Natural killer cell (primary cell): ENCODE measurements around the gene RFX7. TPM values are rescaled to one million over a fixed set of nuclear protein-coding genes. Genes with fewer than 3 reads are reported as not detected.
A peak's percentile ranks its signal among the peaks of the same experiment; 100 is the strongest.

Experiments used
- ATAC-seq, 3 donors: fragments of 150-1000 bp in 2 of 3; fragments of 200-7000 bp in 1 of 3; cut with Tn5 transposase; 1 replicate in 1 of 3; 2 replicates in 2 of 3; pipeline ENCODE4 v1.10.0; 2021; ENCODE audit warnings: mild to moderate bottlenecking in 2 of 3, moderate library complexity in 2 of 3
- DNase-seq, 2 donors: peaks; one replicate each; pipeline versions ENCODE4 v3.0.0 to v3.0.0-alpha.2; 2013 to 2021; ENCODE audit warnings: mixed read lengths in 1 of 2
- H3K27ac ChIP-seq: one replicate; pipeline ENCODE4 v1.5.1; 2013; ENCODE audit warnings: mild to moderate bottlenecking, low read length
- H3K27me3 ChIP-seq: one replicate; pipeline ENCODE4 v1.6.1; 2013; ENCODE audit warnings: low read length; ENCODE audit not compliant: control insufficient read depth, insufficient read depth
- H3K36me3 ChIP-seq: one replicate; pipeline ENCODE4 v1.6.1; 2013; ENCODE audit warnings: low read length; ENCODE audit not compliant: control insufficient read depth, insufficient read depth
- H3K4me1 ChIP-seq: one replicate; pipeline ENCODE4 v1.6.1; 2013; ENCODE audit warnings: low read length; ENCODE audit not compliant: control insufficient read depth, insufficient read depth
- H3K4me3 ChIP-seq: one replicate; pipeline ENCODE4 v1.5.1; 2013; ENCODE audit warnings: low read length
- H3K9me3 ChIP-seq: one replicate; pipeline ENCODE4 v1.6.1; 2013; ENCODE audit warnings: low read length; ENCODE audit not compliant: control insufficient read depth, insufficient read depth
- H3K27ac Mint-ChIP-seq, 2 donors: one replicate each; pipeline ENCODE4 v1.8.0; 2022; ENCODE audit warnings: mild to moderate bottlenecking in 2 of 2, mixed read lengths in 2 of 2, moderate library complexity in 1 of 2
- H3K27me3 Mint-ChIP-seq, 2 donors: one replicate each; pipeline ENCODE4 v1.8.0; 2022; ENCODE audit warnings: low read depth in 2 of 2, mixed read lengths in 2 of 2
- H3K36me3 Mint-ChIP-seq: one replicate; pipeline ENCODE4 v1.8.0; 2022; ENCODE audit warnings: mixed read lengths
- H3K4me1 Mint-ChIP-seq, 2 donors: one replicate each; pipeline ENCODE4 v1.8.0; 2022; ENCODE audit warnings: mixed read lengths in 2 of 2
- H3K4me3 Mint-ChIP-seq: one replicate; pipeline ENCODE4 v1.8.0; 2022; ENCODE audit warnings: mild to moderate bottlenecking, moderate library complexity, mixed read lengths
- H3K9me3 Mint-ChIP-seq, 2 donors: one replicate each; pipeline ENCODE4 v1.8.0; 2022; ENCODE audit warnings: mixed read lengths in 2 of 2
- CTCF ChIP-seq: fragments of 200-600 bp; IDR thresholded peaks from one replicate; pipeline ENCODE4 v1.8.0; 2022; ENCODE audit warnings: antibody characterized with exemption
- WGBS: methylation state at CpG from one replicate; pipeline ENCODE4 v1.1.7; 2013; ENCODE audit warnings: missing lambda C conversion rate; ENCODE audit not compliant: insufficient coverage; 5-methylcytosine and 5-hydroxymethylcytosine counted together
- intact Hi-C: fragments of 100-400 bp; cut with micrococcal nuclease; formaldehyde crosslinking; loops from one replicate; pipeline ENCODE4 v1.14.2; 2022
- total RNA-seq, 4 donors: library from RNA; stranded (reverse); fragments of 120-200 nt in 1 of 4; gene quantifications; one replicate each; pipeline versions ENCODE4 v1.2.3 to v1.2.4, GENCODE V29; 2013 to 2022

Gene RFX7
- total RNA-seq, 3 donors from 2014 or later (not counting 1 experiment from before 2014, with no cell fraction given) = 25.0 to 37.4 (median 33.8) TPM

- H3K4me1 Mint-ChIP-seq = peaks cover 37 to 49% of the 10 kb centered on the region in 2 donors
Measured at GRCh38 chr15:56176996-56177395, 66.7 kb downstream of the RFX7 start.

GRCh38 chr15:56175788-56176187 is 67.9 kb downstream of the RFX7 start:
- Mint-ChIP-seq H3K4me1 (peaks cover 34 to 51% of the 10 kb centered on the region in 2 donors), H3K9me3 (no peaks in the 10 kb centered on the region), H3K4me3 (no peak overlapping the region), H3K27ac (peak overlapping the region; percentile 14 to 35), H3K27me3 (no peaks in the 10 kb centered on the region), H3K36me3 (peaks cover 16% of the 10 kb centered on the region)
- H3K27ac ChIP-seq = no peak overlapping the region
- peaks cover 8% of the 10 kb centered on the region for H3K36me3 ChIP-seq
- WGBS = no CpG with 5 or more reads among the region's 1 CpG
- no peaks in the 10 kb centered on the region for H3K9me3 ChIP-seq
- intact Hi-C loops = no loop called here
- TF ChIP-seq CTCF = no peak
- ATAC-seq (no peak), DNase-seq (no peak)
- H3K4me1 ChIP-seq = peaks cover 8% of the 10 kb centered on the region
- no peaks in the 10 kb centered on the region for H3K27me3 ChIP-seq
- H3K4me3 ChIP-seq = no peak overlapping the region

More at GRCh38 chr15:56176996-56177395, 66.7 kb downstream of the RFX7 start:
- Mint-ChIP-seq H3K36me3 (peaks cover 11% of the 10 kb centered on the region), H3K4me3 (no peak overlapping the region), H3K27ac (peak overlapping the region; percentile 17 to 35), H3K9me3 (no peaks in the 10 kb centered on the region), H3K27me3 (no peaks in the 10 kb centered on the region)
- no peak for DNase-seq
- no peak for ATAC-seq
- intact Hi-C loops = no loop called here
- Histone ChIP-seq H3K9me3 (no peaks in the 10 kb centered on the region), H3K27me3 (no peaks in the 10 kb centered on the region), H3K36me3 (peaks cover 4% of the 10 kb centered on the region), H3K4me3 (no peak overlapping the region), H3K27ac (no peak overlapping the region), H3K4me1 (peaks cover 8% of the 10 kb centered on the region)
- no peak for TF ChIP-seq CTCF
- 96% methylated on average over 3 of the region's 4 CpGs for WGBS

- Mint-ChIP-seq H3K4me3 (peak overlapping the region; percentile 69), H3K4me1 (peaks cover 37 to 57% of the 10 kb centered on the region in 2 donors), H3K9me3 (no peaks in the 10 kb centered on the region), H3K27ac (peak overlapping the region; percentile 14 to 63), H3K27me3 (no peaks in the 10 kb centered on the region), H3K36me3 (peaks cover 16% of the 10 kb centered on the region)
- DNase-seq = peak in 1 of 2 donors; percentile 24
- Histone ChIP-seq H3K4me3 (no peak overlapping the region), H3K27me3 (no peaks in the 10 kb centered on the region), H3K9me3 (no peaks in the 10 kb centered on the region), H3K27ac (no peak overlapping the region), H3K36me3 (peaks cover 8% of the 10 kb centered on the region), H3K4me1 (peaks cover 8% of the 10 kb centered on the region)
- WGBS = 45% methylated on average over 4 of the region's 6 CpGs
- ATAC-seq = peak; percentile 81 to 92 (median 86)
- intact Hi-C loops = no loop called here
- TF ChIP-seq CTCF = no peak
Measured at GRCh38 chr15:56174649-56175048, 69.0 kb downstream of the RFX7 start.

- WGBS = 74% methylated on average over 1 of the region's 2 CpGs
- intact Hi-C loops = no loop called here
- ATAC-seq = peak in 2 of 3 donors; percentile 35 to 55
Measured at GRCh38 chr15:56168394-56168793, 75.3 kb downstream of the RFX7 start.

More at GRCh38 chr15:56168394-56168793, 75.3 kb downstream of the RFX7 start:
- Mint-ChIP-seq H3K36me3 (peaks cover 16% of the 10 kb centered on the region), H3K27ac (peak overlapping the region in 1 of 2 donors; percentile 21), H3K27me3 (no peaks in the 10 kb centered on the region), H3K9me3 (no peaks in the 10 kb centered on the region), H3K4me3 (no peak overlapping the region), H3K4me1 (peaks cover 59 to 71% of the 10 kb centered on the region in 2 donors)
- no peak for TF ChIP-seq CTCF
- Histone ChIP-seq H3K27me3 (no peaks in the 10 kb centered on the region), H3K9me3 (no peaks in the 10 kb centered on the region), H3K27ac (no peak overlapping the region), H3K4me3 (no peak overlapping the region), H3K4me1 (peaks cover 11% of the 10 kb centered on the region), H3K36me3 (peaks cover 6% of the 10 kb centered on the region)
- no peak for DNase-seq
